Mammary epithelial cell (primary cell): ENCODE measurements around the gene UCK2.

Source experiments
- CTCF ChIP-seq, 2 donors: IDR thresholded peaks in 1 of 2; conservative IDR thresholded peaks in 1 of 2; 2 replicates each; pipeline ENCODE4 v1.5.1; 2011 to 2012; ENCODE audit warnings: inconsistent platforms in 2 of 2, low read length in 2 of 2, mild to moderate bottlenecking in 2 of 2, control low read depth in 1 of 2, low read depth in 1 of 2; ENCODE audit not compliant: insufficient read depth in 1 of 2; ENCODE audit errors: extremely low read depth in 1 of 2
- EZH2 ChIP-seq: IDR thresholded peaks from 2 replicates; pipeline ENCODE4 v1.6.1; 2012; ENCODE audit warnings: low read length, inconsistent platforms, borderline replicate concordance

GRCh38 chr1:165871311-165872067 is 44.1 kb downstream of the UCK2 start:
- TF ChIP-seq CTCF (conservative IDR thresholded peaks at IDR 0.05 in 1 of 2, IDR thresholded peaks at IDR 0.05 in 1 of 2; ENCODE audit: extremely low read depth in 1 of 2, insufficient read depth in 1 of 2, low read depth in 1 of 2, low read length in 2 of 2), result peak in 1 of 2 donors; percentile 57
- TF ChIP-seq EZH2, result no peak
